ENCODE measurements around the gene LCE1A.

- TF ChIP-seq PRDM1 (tag by site-specific recombination; IDR thresholded peaks at IDR 0.05) (no peak), ZNF544 (tag by site-specific recombination; IDR thresholded peaks at IDR 0.05) (no peak), ZNF274 (IDR thresholded peaks at IDR 0.05; ENCODE audit: low read length) (no peak), ZNF274 (tag by site-specific recombination; IDR thresholded peaks at IDR 0.05; ENCODE audit: borderline replicate concordance) (no peak), ZNF792 (tag by site-specific recombination; IDR thresholded peaks at IDR 0.05) (no peak), KLF1 (tag by site-specific recombination; IDR thresholded peaks at IDR 0.05) (no peak), PRDM10 (tag by site-specific recombination; IDR thresholded peaks at IDR 0.05) (no peak), ZNF2 (tag by site-specific recombination; IDR thresholded peaks at IDR 0.05) (no peak), ZIC2 (tag by site-specific recombination; IDR thresholded peaks at IDR 0.05) (no peak), TCF7L2 (IDR thresholded peaks at IDR 0.05; ENCODE audit: borderline replicate concordance, low read depth, low read length) (no peak), ZNF473 (tag by site-specific recombination; IDR thresholded peaks at IDR 0.05) (no peak), ZNF148 (tag by site-specific recombination; IDR thresholded peaks at IDR 0.05; ENCODE audit: borderline replicate concordance) (no peak)
- TF ChIP-seq, protein P1, sequence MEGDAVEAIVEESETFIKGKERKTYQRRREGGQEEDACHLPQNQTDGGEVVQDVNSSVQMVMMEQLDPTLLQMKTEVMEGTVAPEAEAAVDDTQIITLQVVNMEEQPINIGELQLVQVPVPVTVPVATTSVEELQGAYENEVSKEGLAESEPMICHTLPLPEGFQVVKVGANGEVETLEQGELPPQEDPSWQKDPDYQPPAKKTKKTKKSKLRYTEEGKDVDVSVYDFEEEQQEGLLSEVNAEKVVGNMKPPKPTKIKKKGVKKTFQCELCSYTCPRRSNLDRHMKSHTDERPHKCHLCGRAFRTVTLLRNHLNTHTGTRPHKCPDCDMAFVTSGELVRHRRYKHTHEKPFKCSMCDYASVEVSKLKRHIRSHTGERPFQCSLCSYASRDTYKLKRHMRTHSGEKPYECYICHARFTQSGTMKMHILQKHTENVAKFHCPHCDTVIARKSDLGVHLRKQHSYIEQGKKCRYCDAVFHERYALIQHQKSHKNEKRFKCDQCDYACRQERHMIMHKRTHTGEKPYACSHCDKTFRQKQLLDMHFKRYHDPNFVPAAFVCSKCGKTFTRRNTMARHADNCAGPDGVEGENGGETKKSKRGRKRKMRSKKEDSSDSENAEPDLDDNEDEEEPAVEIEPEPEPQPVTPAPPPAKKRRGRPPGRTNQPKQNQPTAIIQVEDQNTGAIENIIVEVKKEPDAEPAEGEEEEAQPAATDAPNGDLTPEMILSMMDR (tag by site-specific recombination; IDR thresholded peaks at IDR 0.05), result no peak
- TF ChIP-seq, protein P2, sequence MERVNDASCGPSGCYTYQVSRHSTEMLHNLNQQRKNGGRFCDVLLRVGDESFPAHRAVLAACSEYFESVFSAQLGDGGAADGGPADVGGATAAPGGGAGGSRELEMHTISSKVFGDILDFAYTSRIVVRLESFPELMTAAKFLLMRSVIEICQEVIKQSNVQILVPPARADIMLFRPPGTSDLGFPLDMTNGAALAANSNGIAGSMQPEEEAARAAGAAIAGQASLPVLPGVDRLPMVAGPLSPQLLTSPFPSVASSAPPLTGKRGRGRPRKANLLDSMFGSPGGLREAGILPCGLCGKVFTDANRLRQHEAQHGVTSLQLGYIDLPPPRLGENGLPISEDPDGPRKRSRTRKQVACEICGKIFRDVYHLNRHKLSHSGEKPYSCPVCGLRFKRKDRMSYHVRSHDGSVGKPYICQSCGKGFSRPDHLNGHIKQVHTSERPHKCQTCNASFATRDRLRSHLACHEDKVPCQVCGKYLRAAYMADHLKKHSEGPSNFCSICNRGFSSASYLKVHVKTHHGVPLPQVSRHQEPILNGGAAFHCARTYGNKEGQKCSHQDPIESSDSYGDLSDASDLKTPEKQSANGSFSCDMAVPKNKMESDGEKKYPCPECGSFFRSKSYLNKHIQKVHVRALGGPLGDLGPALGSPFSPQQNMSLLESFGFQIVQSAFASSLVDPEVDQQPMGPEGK (tag by site-specific recombination; IDR thresholded peaks at IDR 0.05), result no peak
Observed at GRCh38 chr1:152870831-152871730, 43.8 kb downstream of the LCE1A start.
